H1 (cell line): Measurements from ENCODE around the gene OLIG2. TPM values are rescaled to one million over a fixed set of nuclear protein-coding genes. Genes with fewer than 3 reads are reported as not detected.

Experiments
- CHD1 ChIP-seq: IDR thresholded peaks from 2 replicates; pipeline ENCODE4 v1.6.1; 2012; ENCODE audit warnings: low read depth, low read length, improper control_type of control experiment
- HDAC6 ChIP-seq: IDR thresholded peaks from one replicate; pipeline ENCODE4 v1.7.1; 2012; ENCODE audit warnings: low read depth, mild to moderate bottlenecking, inconsistent platforms, low read length, moderate library complexity
- KDM1A ChIP-seq: fragments of 200-600, 300-600 bp; sonication (generic); IDR thresholded peaks from 2 replicates; pipeline ENCODE4 v1.7.1; 2016; ENCODE audit warnings: mild to moderate bottlenecking, low read length, borderline replicate concordance
- NANOG ChIP-seq: IDR thresholded peaks from 2 replicates; pipeline ENCODE4 v1.6.1; 2011; ENCODE audit warnings: low read length, low read depth, mild to moderate bottlenecking, inconsistent platforms; ENCODE audit not compliant: insufficient read depth, poor library complexity, severe bottlenecking
- NRF1 ChIP-seq: IDR thresholded peaks from 2 replicates; pipeline ENCODE4 v1.6.1; 2011; ENCODE audit warnings: mild to moderate bottlenecking, low read depth, low read length, improper control_type of control experiment
- POLR2AphosphoS5 ChIP-seq: IDR thresholded peaks from 2 replicates; pipeline ENCODE4 v1.6.1; 2011; ENCODE audit warnings: low read depth, low read length
- RAD21 ChIP-seq, 2 experiments: IDR thresholded peaks in 1 of 2; conservative IDR thresholded peaks in 1 of 2; 2 replicates each; pipeline ENCODE4 v1.6.1; 2011; ENCODE audit warnings: low read depth in 2 of 2, low read length in 2 of 2, improper control_type of control experiment in 1 of 2, inconsistent platforms in 1 of 2, mild to moderate bottlenecking in 1 of 2, moderate library complexity in 1 of 2
- SP2 ChIP-seq: IDR thresholded peaks from 2 replicates; pipeline ENCODE4 v1.6.1; 2012; ENCODE audit warnings: mild to moderate bottlenecking, low read length, inconsistent platforms
- SRF ChIP-seq: IDR thresholded peaks from 2 replicates; pipeline ENCODE4 v1.6.1; 2011; ENCODE audit warnings: mild to moderate bottlenecking, low read depth, low read length, moderate library complexity
- polyA plus RNA-seq, 7 experiments: library from polyadenylated mRNA; depleted of rRNA in 3 of 7; stranded (reverse) in 5 of 7; unstranded in 2 of 7; fragments of >200 nt in 5 of 7; fragments of 200-250 nt in 2 of 7; gene quantifications; 1 replicate in 5 of 7; 2 replicates in 1 of 7; 4 replicates in 1 of 7; pipeline versions ENCODE4 v1.2.1 to v1.2.3, GENCODE V29; 2011 to 2013; ENCODE audit warnings: missing spikeins in 2 of 7, mixed read lengths in 2 of 7
- total RNA-seq: library from RNA; stranded (reverse); fragmentation: NEBNext Ultra II Directional; extraction: Animal tissue kit (Norgen Biotek cat#: 25700); gene quantifications from 2 replicates; pipeline ENCODE4 v1.2.1, GENCODE V29; 2021

The OLIG2 gene
- total and polyA plus RNA-seq, 2 of the 8 experiments (the other 6 are each of a cell fraction or from before 2014, with no cell fraction given), result 0.79 TPM; not detected in 1

GRCh38 chr21:33020558-33021100 is 5.1 kb upstream of the OLIG2 start (continued):
- TF ChIP-seq RAD21 (IDR thresholded peaks at IDR 0.05 in 1 of 2, conservative IDR thresholded peaks at IDR 0.05 in 1 of 2; ENCODE audit: low read depth in 2 of 2, low read length in 2 of 2), result no peak
- no peak for TF ChIP-seq HDAC6
- TF ChIP-seq KDM1A, result no peak
- TF ChIP-seq NANOG, result no peak
- no peak for TF ChIP-seq SRF
- no peak for TF ChIP-seq POLR2AphosphoS5
- TF ChIP-seq NRF1, result no peak
- TF ChIP-seq CHD1, result no peak
- TF ChIP-seq SP2, result no peak
